Stimulated activated CD4-positive, alpha-beta T cell treated with anti-CD3 and anti-CD28 coated beads, Interleukin-2, amount 100 ng/mL, for 48 hours (primary cell): ENCODE measurements around the gene TUSC1.
"Not testable (repeated sequence)": the region's sequence is repeated elsewhere in the genome, so short reads cannot be mapped to it uniquely, and the experiment has no call there.

Experiments
- DNase-seq, 2 donors: peaks; one replicate each; pipeline ENCODE4 v3.0.0-alpha.2; 2020

TUSC1 gene

GRCh38 chr9:25678147-25678666, at the start of gene TUSC1:
Gene TUSC1 (minus strand): TSS chr9:25678444. CDS start chr9:25678312, 132 bp downstream.
- peak in 1 of 2 donors; percentile 1 for DNase-seq

GRCh38 chr9:25726871-25727410, 48.7 kb upstream of the TUSC1 start:
- no peak for DNase-seq

- DNase-seq: no peak
Observed at GRCh38 chr9:25724424-25724823, 46.2 kb upstream of the TUSC1 start.

GRCh38 chr9:25716220-25716872, 38.1 kb upstream of the TUSC1 start:
- DNase-seq: no peak

- DNase-seq: no peak
Observed at GRCh38 chr9:25709941-25710340, 31.7 kb upstream of the TUSC1 start.

GRCh38 chr9:25704800-25705199, 26.6 kb upstream of the TUSC1 start:
- no peak for DNase-seq

- no peak for DNase-seq
Observed at GRCh38 chr9:25703701-25704357, 25.6 kb upstream of the TUSC1 start.

GRCh38 chr9:25702536-25702935, 24.3 kb upstream of the TUSC1 start:
- no peak for DNase-seq

- DNase-seq: not testable (repeated sequence)
Observed at GRCh38 chr9:25700899-25701298, 22.7 kb upstream of the TUSC1 start.

- no peak for DNase-seq
Observed at GRCh38 chr9:25700430-25700829, 22.2 kb upstream of the TUSC1 start.

- DNase-seq: no peak
Observed at GRCh38 chr9:25691786-25692185, 13.5 kb upstream of the TUSC1 start.

GRCh38 chr9:25684321-25684720, 6.1 kb upstream of the TUSC1 start:
- DNase-seq: no peak

- no peak for DNase-seq
Observed at GRCh38 chr9:25681266-25681665, 3.0 kb upstream of the TUSC1 start.

GRCh38 chr9:25678846-25679360, 659 bp upstream of the TUSC1 start:
- DNase-seq: no peak

- peak in 1 of 2 donors; percentile 3 for DNase-seq
Observed at GRCh38 chr9:25677301-25678146, 720 bp downstream of the TUSC1 start.

GRCh38 chr9:25675858-25676257, 2.4 kb downstream of the TUSC1 start:
- not testable (repeated sequence) for DNase-seq

- DNase-seq: no peak
Observed at GRCh38 chr9:25658571-25658970, 19.7 kb downstream of the TUSC1 start.

GRCh38 chr9:25654417-25654816, 23.8 kb downstream of the TUSC1 start:
- no peak for DNase-seq

GRCh38 chr9:25648116-25648515, 30.1 kb downstream of the TUSC1 start:
- DNase-seq: no peak

- no peak for DNase-seq
Observed at GRCh38 chr9:25636026-25636425, 42.2 kb downstream of the TUSC1 start.

- no peak for DNase-seq
Observed at GRCh38 chr9:25629231-25629630, 49.0 kb downstream of the TUSC1 start.
